HCT116 (cell line): ENCODE measurements around the gene AHI1.

Source experiments
- TF ChIP-seq, protein P1 (sequence below), 3 experiments: fragments of 200-600 bp in 1 of 3; sonication (generic) in 1 of 3; IDR thresholded peaks in 2 of 3; conservative IDR thresholded peaks in 1 of 3; 2 replicates each; pipeline ENCODE4 v1.5.1; 2012 to 2017; ENCODE audit warnings: low read depth in 2 of 3, low read length in 2 of 3, antibody characterized with exemption in 1 of 3, borderline replicate concordance in 1 of 3, control low read depth in 1 of 3, mild to moderate bottlenecking in 1 of 3, mixed read lengths in 1 of 3, mixed run types in 1 of 3, moderate library complexity in 1 of 3; ENCODE audit not compliant: insufficient read depth in 1 of 3
- TF ChIP-seq, protein P2 (sequence below): IDR thresholded peaks from 2 replicates; pipeline ENCODE4 v1.6.1; 2012

DNA sequence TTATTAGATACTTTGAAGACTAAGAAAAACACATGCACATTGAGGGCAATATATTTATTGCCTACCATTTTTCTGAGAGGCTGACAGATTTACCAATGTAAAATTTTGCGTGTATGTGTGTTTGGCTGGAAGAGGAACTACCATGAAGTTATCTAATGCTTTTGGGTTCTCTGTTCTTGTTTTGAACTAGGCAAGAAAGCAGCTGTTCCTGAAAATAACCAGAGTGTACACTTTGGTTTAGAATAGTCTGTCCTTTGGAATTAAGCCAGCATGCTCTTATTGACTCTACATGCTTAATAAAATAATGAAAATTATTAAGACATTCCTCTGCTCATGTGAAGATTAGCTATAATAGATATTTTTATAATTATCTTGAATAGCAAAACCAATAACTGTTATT, 187.2 kb downstream of the AHI1 start:
- TF ChIP-seq, protein P1, sequence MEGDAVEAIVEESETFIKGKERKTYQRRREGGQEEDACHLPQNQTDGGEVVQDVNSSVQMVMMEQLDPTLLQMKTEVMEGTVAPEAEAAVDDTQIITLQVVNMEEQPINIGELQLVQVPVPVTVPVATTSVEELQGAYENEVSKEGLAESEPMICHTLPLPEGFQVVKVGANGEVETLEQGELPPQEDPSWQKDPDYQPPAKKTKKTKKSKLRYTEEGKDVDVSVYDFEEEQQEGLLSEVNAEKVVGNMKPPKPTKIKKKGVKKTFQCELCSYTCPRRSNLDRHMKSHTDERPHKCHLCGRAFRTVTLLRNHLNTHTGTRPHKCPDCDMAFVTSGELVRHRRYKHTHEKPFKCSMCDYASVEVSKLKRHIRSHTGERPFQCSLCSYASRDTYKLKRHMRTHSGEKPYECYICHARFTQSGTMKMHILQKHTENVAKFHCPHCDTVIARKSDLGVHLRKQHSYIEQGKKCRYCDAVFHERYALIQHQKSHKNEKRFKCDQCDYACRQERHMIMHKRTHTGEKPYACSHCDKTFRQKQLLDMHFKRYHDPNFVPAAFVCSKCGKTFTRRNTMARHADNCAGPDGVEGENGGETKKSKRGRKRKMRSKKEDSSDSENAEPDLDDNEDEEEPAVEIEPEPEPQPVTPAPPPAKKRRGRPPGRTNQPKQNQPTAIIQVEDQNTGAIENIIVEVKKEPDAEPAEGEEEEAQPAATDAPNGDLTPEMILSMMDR (IDR thresholded peaks at IDR 0.05 in 2 of 3, conservative IDR thresholded peaks at IDR 0.05 in 1 of 3; ENCODE audit: borderline replicate concordance in 1 of 3, insufficient read depth in 1 of 3, low read depth in 2 of 3, low read length in 2 of 3), result no peak
- TF ChIP-seq, protein P2, sequence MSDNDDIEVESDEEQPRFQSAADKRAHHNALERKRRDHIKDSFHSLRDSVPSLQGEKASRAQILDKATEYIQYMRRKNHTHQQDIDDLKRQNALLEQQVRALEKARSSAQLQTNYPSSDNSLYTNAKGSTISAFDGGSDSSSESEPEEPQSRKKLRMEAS, result no peak
